Suprapubic skin (tissue), 4 donors: ENCODE measurements around the gene EHD3. TPM values are rescaled to one million over a fixed set of nuclear protein-coding genes. Genes with fewer than 3 reads are reported as not detected.
A peak's percentile ranks its signal among the peaks of the same experiment; 100 is the strongest.

Source experiments
- DNase-seq, 2 donors: peaks; one replicate each; pipeline ENCODE4 v3.0.0-alpha.2; 2019; ENCODE audit warnings: low spot score in 2 of 2
- H3K27ac ChIP-seq: fragments of 200-600 bp; sonication (generic); one replicate; pipeline ENCODE4 v1.5.1; 2019
- H3K27me3 ChIP-seq: fragments of 200-600 bp; sonication (generic); one replicate; pipeline ENCODE4 v1.5.1; 2019
- H3K36me3 ChIP-seq: fragments of 200-600 bp; sonication (generic); one replicate; pipeline ENCODE4 v1.5.1; 2019
- H3K4me1 ChIP-seq: fragments of 200-600 bp; sonication (generic); one replicate; pipeline ENCODE4 v1.5.1; 2019
- H3K4me3 ChIP-seq: fragments of 200-600 bp; sonication (generic); one replicate; pipeline ENCODE4 v1.5.1; 2019; ENCODE audit warnings: mild to moderate bottlenecking
- H3K9me3 ChIP-seq: fragments of 200-600 bp; sonication (generic); one replicate; pipeline ENCODE4 v1.5.1; 2019
- EP300 ChIP-seq: sonication (generic); formaldehyde crosslinking; IDR thresholded peaks from one replicate; pipeline ENCODE4 v1.6.1; 2017; ENCODE audit warnings: antibody characterized with exemption
- POLR2A ChIP-seq, 2 donors: fragments of 450-650 bp; IDR thresholded peaks; one replicate each; pipeline ENCODE4 v1.6.1; 2017; ENCODE audit warnings: antibody characterized with exemption in 2 of 2, mild to moderate bottlenecking in 2 of 2, moderate library complexity in 2 of 2
- POLR2AphosphoS5 ChIP-seq, 3 donors: sonication (generic); formaldehyde crosslinking; IDR thresholded peaks; one replicate each; pipeline ENCODE4 v1.6.1; 2017; ENCODE audit warnings: antibody characterized with exemption in 3 of 3
- WGBS: methylation state at CpG from one replicate; pipeline ENCODE4 v1.1.5; 2018; 5-methylcytosine and 5-hydroxymethylcytosine counted together
- total RNA-seq, 4 donors: library from RNA; depleted of rRNA; stranded (reverse); fragments of >200 nt; gene quantifications; one replicate each; pipeline ENCODE4 v1.1.0, GENCODE V29; 2016
- TF ChIP-seq, protein P1 (sequence below), 2 donors: fragments of 200-600 bp in 1 of 2; fragments of 450-650 bp in 1 of 2; sonication (generic) in 1 of 2; IDR thresholded peaks; one replicate each; pipeline ENCODE4 v1.5.1; 2016 to 2019; ENCODE audit warnings: antibody characterized with exemption in 2 of 2, mild to moderate bottlenecking in 1 of 2, moderate library complexity in 1 of 2

The EHD3 gene
- total RNA-seq, 4 donors from 2014 or later = 3.9 to 7.0 (median 5.2) TPM

DNA sequence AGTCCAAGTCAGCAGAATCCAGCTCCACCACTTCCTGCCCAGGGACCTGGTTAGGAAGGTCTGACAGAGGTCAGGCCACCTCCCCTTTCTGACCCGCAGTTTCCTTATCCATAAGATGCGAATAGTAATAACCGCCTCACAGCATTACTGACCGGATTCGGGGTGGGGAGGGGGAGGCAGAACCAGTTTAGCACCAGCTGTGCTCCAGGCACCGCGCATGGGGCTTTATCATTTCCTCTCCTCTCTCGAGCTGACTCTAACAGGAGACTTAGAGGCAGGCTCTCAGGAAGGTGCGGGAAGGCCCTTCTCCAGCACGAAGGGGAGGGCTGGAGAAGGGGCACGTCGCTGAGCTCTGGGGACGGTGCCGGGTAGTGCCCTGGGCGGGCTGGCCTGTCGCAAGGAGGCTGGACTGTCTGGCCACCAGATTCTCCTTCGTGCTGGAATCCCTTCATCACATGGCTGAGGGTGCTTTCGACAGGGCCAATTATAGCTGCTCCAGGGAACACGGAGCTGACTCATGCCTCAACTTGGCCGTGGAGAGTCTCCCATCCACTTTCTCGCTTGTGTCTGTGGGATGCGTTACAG, 5.7 kb downstream of the EHD3 start:
- H3K9me3 ChIP-seq = no peaks in the 10 kb centered on the region
- H3K27me3 ChIP-seq = no peaks in the 10 kb centered on the region
- H3K27ac ChIP-seq = peak overlapping the region; percentile 50
- no peak overlapping the region for H3K4me3 ChIP-seq
- TF ChIP-seq POLR2AphosphoS5 (IDR thresholded peaks at IDR 0.05) (peak in 1 of 3 donors; percentile 14), POLR2A (IDR thresholded peaks at IDR 0.05) (no peak)
- H3K36me3 ChIP-seq = no peaks in the 10 kb centered on the region
- peaks cover 48% of the 10 kb centered on the region for H3K4me1 ChIP-seq
- peak in 1 of 2 donors; percentile 71 for DNase-seq
- 32% methylated on average over 22 of the region's 22 CpGs for WGBS

DNA sequence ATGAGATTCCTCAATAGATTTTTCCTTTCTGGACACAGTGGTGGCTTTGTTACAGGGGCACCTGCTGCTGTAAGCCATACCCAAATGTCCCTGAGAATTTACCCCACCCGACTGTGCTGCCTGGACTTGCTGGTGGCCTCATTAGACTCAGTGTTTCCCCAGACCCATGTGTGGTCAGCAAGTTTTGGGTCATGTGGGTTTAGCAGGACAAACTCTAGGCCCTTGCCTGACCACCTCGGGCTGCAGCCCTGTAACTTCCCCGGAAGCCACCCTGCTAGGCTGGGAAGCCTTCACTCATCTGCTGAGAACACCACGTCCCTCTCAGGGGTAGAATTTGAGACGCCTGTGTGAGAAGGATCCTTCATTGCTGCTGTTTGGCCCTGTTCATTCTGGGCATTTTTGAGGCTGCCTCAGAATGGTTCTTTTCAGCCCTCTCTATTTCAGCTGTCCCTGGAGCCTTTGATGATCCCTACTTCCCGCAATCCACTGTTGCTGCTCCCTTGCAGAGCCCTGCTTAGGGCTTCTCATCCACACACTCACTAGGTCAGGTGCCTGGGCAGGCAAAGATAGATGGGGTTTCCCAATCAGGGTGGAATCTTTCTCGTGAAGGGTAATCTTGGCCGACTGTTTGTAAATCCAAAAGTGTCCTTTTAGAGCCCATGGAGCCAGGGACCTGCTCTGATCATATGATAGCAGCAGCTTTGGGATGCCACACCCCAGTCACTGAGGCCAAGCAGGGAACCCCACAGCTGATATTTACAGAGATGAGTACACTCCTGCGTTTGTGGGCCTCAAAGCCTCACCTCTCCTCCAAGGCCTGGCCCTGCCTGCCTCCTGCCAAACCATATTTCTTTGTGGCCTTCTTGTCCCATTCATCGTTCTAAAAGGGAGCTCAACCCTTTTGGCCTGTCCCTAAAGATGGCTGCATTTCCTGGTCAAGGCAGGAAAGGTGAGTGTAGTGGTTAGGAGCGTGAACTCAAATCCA, 6.7 kb downstream of the EHD3 start:
- Histone ChIP-seq H3K27me3 (no peaks in the 10 kb centered on the region), H3K36me3 (no peaks in the 10 kb centered on the region), H3K9me3 (no peaks in the 10 kb centered on the region), H3K27ac (no peak overlapping the region), H3K4me1 (peaks cover 39% of the 10 kb centered on the region), H3K4me3 (no peak overlapping the region)
- DNase-seq = no peak
- no peak for TF ChIP-seq POLR2A (IDR thresholded peaks at IDR 0.05)
- no peak for TF ChIP-seq EP300
- no peak for TF ChIP-seq POLR2AphosphoS5 (IDR thresholded peaks at IDR 0.05)
- TF ChIP-seq, protein P1, sequence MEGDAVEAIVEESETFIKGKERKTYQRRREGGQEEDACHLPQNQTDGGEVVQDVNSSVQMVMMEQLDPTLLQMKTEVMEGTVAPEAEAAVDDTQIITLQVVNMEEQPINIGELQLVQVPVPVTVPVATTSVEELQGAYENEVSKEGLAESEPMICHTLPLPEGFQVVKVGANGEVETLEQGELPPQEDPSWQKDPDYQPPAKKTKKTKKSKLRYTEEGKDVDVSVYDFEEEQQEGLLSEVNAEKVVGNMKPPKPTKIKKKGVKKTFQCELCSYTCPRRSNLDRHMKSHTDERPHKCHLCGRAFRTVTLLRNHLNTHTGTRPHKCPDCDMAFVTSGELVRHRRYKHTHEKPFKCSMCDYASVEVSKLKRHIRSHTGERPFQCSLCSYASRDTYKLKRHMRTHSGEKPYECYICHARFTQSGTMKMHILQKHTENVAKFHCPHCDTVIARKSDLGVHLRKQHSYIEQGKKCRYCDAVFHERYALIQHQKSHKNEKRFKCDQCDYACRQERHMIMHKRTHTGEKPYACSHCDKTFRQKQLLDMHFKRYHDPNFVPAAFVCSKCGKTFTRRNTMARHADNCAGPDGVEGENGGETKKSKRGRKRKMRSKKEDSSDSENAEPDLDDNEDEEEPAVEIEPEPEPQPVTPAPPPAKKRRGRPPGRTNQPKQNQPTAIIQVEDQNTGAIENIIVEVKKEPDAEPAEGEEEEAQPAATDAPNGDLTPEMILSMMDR (IDR thresholded peaks at IDR 0.05) = no peak
- 74% methylated on average over 11 of the region's 11 CpGs for WGBS

DNA sequence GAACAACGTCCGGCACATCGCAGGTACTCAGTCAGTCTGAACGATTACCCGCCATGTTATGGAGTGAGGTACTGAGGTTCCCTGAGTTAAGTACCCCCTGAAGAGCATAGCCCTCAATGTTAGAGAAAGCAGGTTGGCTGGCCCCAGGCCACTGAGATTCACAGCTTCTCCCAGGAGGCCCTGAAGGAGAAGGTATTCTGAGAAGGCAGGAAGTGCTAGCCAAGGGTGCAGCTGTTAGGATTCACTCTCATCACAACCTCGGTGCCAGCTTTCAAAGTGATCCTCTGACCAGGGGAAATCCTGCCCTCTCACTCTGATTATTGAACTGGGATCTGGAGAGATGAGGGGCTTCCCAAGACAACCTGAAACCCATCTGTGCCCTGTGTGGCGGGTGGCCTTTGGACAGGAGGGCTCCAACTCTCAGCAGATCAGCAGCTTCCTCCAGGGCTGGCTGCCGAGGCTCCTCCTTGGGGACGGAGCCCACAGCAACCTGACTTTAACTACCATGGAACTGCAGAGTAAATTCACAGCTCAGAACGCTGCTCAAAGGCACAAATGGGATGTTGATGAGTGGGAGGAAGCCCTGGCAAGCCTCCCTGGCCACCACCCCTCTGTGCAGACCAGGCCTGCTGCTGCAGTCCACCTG, 7.8 kb downstream of the EHD3 start:
- TF ChIP-seq POLR2AphosphoS5 (IDR thresholded peaks at IDR 0.05) (no peak), POLR2A (IDR thresholded peaks at IDR 0.05) (no peak), EP300 (no peak)
- TF ChIP-seq, protein P1 (IDR thresholded peaks at IDR 0.05) = no peak
- no peak overlapping the region for H3K4me3 ChIP-seq
- 85% methylated on average over 8 of the region's 10 CpGs for WGBS
- H3K27me3 ChIP-seq = no peaks in the 10 kb centered on the region
- no peaks in the 10 kb centered on the region for H3K9me3 ChIP-seq
- DNase-seq = no peak
- H3K36me3 ChIP-seq = no peaks in the 10 kb centered on the region
- H3K27ac ChIP-seq = no peak overlapping the region
- peaks cover 29% of the 10 kb centered on the region for H3K4me1 ChIP-seq

DNA sequence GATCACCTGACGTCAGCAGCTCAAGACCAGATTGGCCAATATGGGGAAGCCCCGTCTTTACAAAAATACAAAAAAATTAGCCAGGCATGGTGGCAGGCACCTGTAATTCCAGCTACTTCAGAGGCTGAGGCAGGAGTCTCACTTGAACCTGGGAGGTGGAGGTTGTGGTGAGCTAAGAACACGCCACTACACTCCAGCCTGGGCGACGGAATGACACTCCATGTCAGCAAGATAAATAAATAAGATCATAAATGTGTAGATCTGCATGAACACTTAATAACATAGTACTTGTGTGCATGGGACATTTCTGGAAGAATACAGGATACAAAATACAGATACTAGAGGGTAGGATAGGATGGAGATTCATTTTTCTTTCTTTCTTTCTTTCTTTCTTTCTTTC, 9.1 kb downstream of the EHD3 start:
- H3K36me3 ChIP-seq = peaks cover 2% of the 10 kb centered on the region
- whole genome bisulfite sequencing = 87% methylated on average over 5 of the region's 5 CpGs
- TF ChIP-seq, protein P1 (IDR thresholded peaks at IDR 0.05) = no peak
- TF ChIP-seq POLR2A (IDR thresholded peaks at IDR 0.05) = no peak
- TF ChIP-seq POLR2AphosphoS5 (IDR thresholded peaks at IDR 0.05) = no peak
- TF ChIP-seq EP300 = no peak
- peaks cover 29% of the 10 kb centered on the region for H3K4me1 ChIP-seq
- no peak overlapping the region for H3K27ac ChIP-seq
- H3K27me3 ChIP-seq = no peaks in the 10 kb centered on the region
- DNase-seq = no peak
- H3K9me3 ChIP-seq = no peaks in the 10 kb centered on the region
- no peak overlapping the region for H3K4me3 ChIP-seq

DNA sequence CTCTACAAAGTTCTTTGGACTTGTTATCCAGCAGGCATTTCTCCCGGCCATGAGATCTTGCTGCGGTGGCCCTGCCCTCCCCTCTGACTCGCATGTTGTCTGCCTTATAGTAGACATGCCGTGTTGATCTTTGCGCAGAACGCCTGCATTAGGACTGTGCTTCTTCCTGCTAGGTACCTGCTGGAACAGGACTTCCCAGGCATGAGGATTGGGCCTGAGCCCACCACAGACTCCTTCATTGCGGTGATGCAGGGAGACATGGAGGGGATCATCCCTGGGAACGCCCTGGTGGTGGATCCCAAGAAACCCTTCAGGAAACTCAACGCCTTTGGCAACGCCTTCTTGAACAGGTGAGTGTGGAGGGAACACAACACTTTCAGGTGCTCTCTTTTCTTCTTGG, 10.1 kb downstream of the EHD3 start:
- Histone ChIP-seq H3K36me3 (peaks cover 4% of the 10 kb centered on the region), H3K4me3 (no peak overlapping the region), H3K4me1 (peaks cover 18% of the 10 kb centered on the region), H3K9me3 (no peaks in the 10 kb centered on the region), H3K27me3 (no peaks in the 10 kb centered on the region), H3K27ac (no peak overlapping the region)
- WGBS = 95% methylated on average over 10 of the region's 10 CpGs
- DNase-seq = no peak
- no peak for TF ChIP-seq POLR2AphosphoS5 (IDR thresholded peaks at IDR 0.05)
- no peak for TF ChIP-seq POLR2A (IDR thresholded peaks at IDR 0.05)
- TF ChIP-seq EP300 = no peak
- TF ChIP-seq, protein P1 (IDR thresholded peaks at IDR 0.05) = no peak
